Right forelimb (tissue), 1 donor: ENCODE results near the gene GOLGA6A.
"Not testable (repeated sequence)": the region's sequence is repeated elsewhere in the genome, so short reads cannot be mapped to it uniquely, and the experiment has no call there.

Source experiments
- DNase-seq: peaks from one replicate; pipeline ENCODE4 v3.0.0-alpha.2; 2018

Gene GOLGA6A

GRCh38 chr15:74052271-74053260 lies 29.8 kb downstream of the GOLGA6A start:
- not testable (repeated sequence) for DNase-seq

GRCh38 chr15:74050556-74051234 lies 31.7 kb downstream of the GOLGA6A start:
- DNase-seq = peak; percentile 38

GRCh38 chr15:74050127-74050526 lies 32.2 kb downstream of the GOLGA6A start:
- peak; percentile 37 for DNase-seq

- DNase-seq = peak; percentile 12
Measured at GRCh38 chr15:74046275-74046674, 36.1 kb downstream of the GOLGA6A start.

- peak; percentile 37 for DNase-seq
Measured at GRCh38 chr15:74045636-74046274, 36.6 kb downstream of the GOLGA6A start.

- DNase-seq = peak; percentile 2
Measured at GRCh38 chr15:74045184-74045583, 37.2 kb downstream of the GOLGA6A start.

- DNase-seq = peak; percentile 35
Measured at GRCh38 chr15:74044267-74045110, 37.9 kb downstream of the GOLGA6A start.

- peak; percentile 32 for DNase-seq
Measured at GRCh38 chr15:74043425-74044266, 38.7 kb downstream of the GOLGA6A start.

GRCh38 chr15:74042603-74043424 lies 39.5 kb downstream of the GOLGA6A start:
- peak; percentile 17 for DNase-seq

GRCh38 chr15:74041777-74042435 lies 40.4 kb downstream of the GOLGA6A start:
- DNase-seq = peak; percentile 32

- DNase-seq = peak; percentile 41
Measured at GRCh38 chr15:74041311-74041756, 41.0 kb downstream of the GOLGA6A start.

- DNase-seq = peak; percentile 61
Measured at GRCh38 chr15:74040109-74040850, 42.1 kb downstream of the GOLGA6A start.

GRCh38 chr15:74039656-74040010 lies 42.7 kb downstream of the GOLGA6A start:
- peak; percentile 28 for DNase-seq

- peak; percentile 35 for DNase-seq
Measured at GRCh38 chr15:74038707-74039655, 43.4 kb downstream of the GOLGA6A start.

GRCh38 chr15:74037171-74038117 lies 44.9 kb downstream of the GOLGA6A start:
- DNase-seq = peak; percentile 37
